Stimulated activated CD4-positive, alpha-beta T cell treated with anti-CD3 and anti-CD28 coated beads, Interleukin-4, amount 100 ng/mL, for 24 hours (primary cell): Measurements from ENCODE around the gene CYB561D2.

Experiments
- DNase-seq: peaks from one replicate; pipeline ENCODE4 v3.0.0-alpha.2; 2020

CYB561D2 gene

GRCh38 chr3:50393061-50393460, 42.4 kb downstream of the CYB561D2 start:
- DNase-seq, result no peak

- no peak for DNase-seq
These were observed 44.6 kb downstream of the CYB561D2 start for GRCh38 chr3:50395070-50395860.

- DNase-seq, result no peak
These were observed 45.8 kb downstream of the CYB561D2 start for GRCh38 chr3:50396502-50396901.

- DNase-seq, result no peak
These were observed 51.4 kb downstream of the CYB561D2 start for GRCh38 chr3:50401978-50402595.
